T47D (cell line): ENCODE data around the gene C16orf96.

Source experiments
- DNase-seq, 2 experiments: peaks; one replicate each; pipeline versions ENCODE4 v3.0.0 to v3.0.0-alpha.2; 2011 to 2012; ENCODE audit warnings: low read depth in 1 of 2, low spot score in 1 of 2
- JUND ChIP-seq: IDR thresholded peaks from 2 replicates; pipeline ENCODE4 v1.6.1; 2012; ENCODE audit warnings: low read depth
- in situ Hi-C: cut with HindIII; loops from 2 replicates; pipeline ENCODE4 v1.10.0; 2016; ENCODE audit warnings: low sequenced_read_pairs, low pct_unique_long_range_greater_than_20kb

The C16orf96 gene

GRCh38 chr16:4625560-4626159 is 69.5 kb downstream of the C16orf96 start:
- TF ChIP-seq JUND, result no peak
- in situ Hi-C loops, result no loop called here
- peak in 1 of 2 experiments; percentile 37 for DNase-seq

- TF ChIP-seq JUND, result no peak
- in situ Hi-C loops, result no loop called here
- no peak for DNase-seq
These were observed 70.3 kb downstream of the C16orf96 start for GRCh38 chr16:4626396-4626795.

GRCh38 chr16:4628283-4628682 is 72.1 kb downstream of the C16orf96 start:
- no peak for TF ChIP-seq JUND
- DNase-seq, result no peak
- in situ Hi-C loops, result no loop called here

- DNase-seq, result no peak
- in situ Hi-C loops, result no loop called here
These were observed 75.3 kb downstream of the C16orf96 start for GRCh38 chr16:4631444-4631843.

GRCh38 chr16:4633910-4634635 is 77.9 kb downstream of the C16orf96 start:
- DNase-seq, result no peak
- no peak for TF ChIP-seq JUND
- in situ Hi-C loops, result no loop called here

More at GRCh38 chr16:4631444-4631843, 75.3 kb downstream of the C16orf96 start:
- TF ChIP-seq JUND, result no peak

GRCh38 chr16:4634768-4635167 is 78.6 kb downstream of the C16orf96 start:
- DNase-seq, result no peak
- TF ChIP-seq JUND, result no peak
- in situ Hi-C loops, result no loop called here

GRCh38 chr16:4636196-4636595 is 80.1 kb downstream of the C16orf96 start:
- no peak for TF ChIP-seq JUND
- in situ Hi-C loops, result no loop called here
- DNase-seq, result no peak

GRCh38 chr16:4637501-4638166 is 81.5 kb downstream of the C16orf96 start:
- no peak for TF ChIP-seq JUND
- no peak for DNase-seq
- in situ Hi-C loops, result no loop called here

GRCh38 chr16:4639899-4640509 is 83.9 kb downstream of the C16orf96 start:
- no peak for TF ChIP-seq JUND
- no peak for DNase-seq
- in situ Hi-C loops, result no loop called here

GRCh38 chr16:4640572-4641305 is 84.6 kb downstream of the C16orf96 start:
- in situ Hi-C loops, result no loop called here
- TF ChIP-seq JUND, result no peak
- no peak for DNase-seq

GRCh38 chr16:4641306-4641687 is 85.2 kb downstream of the C16orf96 start:
- DNase-seq, result no peak

GRCh38 chr16:4641895-4642294 is 85.8 kb downstream of the C16orf96 start:
- in situ Hi-C loops, result no loop called here
- no peak for DNase-seq
- TF ChIP-seq JUND, result no peak

More at GRCh38 chr16:4641306-4641687, 85.2 kb downstream of the C16orf96 start:
- in situ Hi-C loops, result no loop called here
- TF ChIP-seq JUND, result no peak
